ENCODE results near the gene NNMT.

The NNMT gene

DNA sequence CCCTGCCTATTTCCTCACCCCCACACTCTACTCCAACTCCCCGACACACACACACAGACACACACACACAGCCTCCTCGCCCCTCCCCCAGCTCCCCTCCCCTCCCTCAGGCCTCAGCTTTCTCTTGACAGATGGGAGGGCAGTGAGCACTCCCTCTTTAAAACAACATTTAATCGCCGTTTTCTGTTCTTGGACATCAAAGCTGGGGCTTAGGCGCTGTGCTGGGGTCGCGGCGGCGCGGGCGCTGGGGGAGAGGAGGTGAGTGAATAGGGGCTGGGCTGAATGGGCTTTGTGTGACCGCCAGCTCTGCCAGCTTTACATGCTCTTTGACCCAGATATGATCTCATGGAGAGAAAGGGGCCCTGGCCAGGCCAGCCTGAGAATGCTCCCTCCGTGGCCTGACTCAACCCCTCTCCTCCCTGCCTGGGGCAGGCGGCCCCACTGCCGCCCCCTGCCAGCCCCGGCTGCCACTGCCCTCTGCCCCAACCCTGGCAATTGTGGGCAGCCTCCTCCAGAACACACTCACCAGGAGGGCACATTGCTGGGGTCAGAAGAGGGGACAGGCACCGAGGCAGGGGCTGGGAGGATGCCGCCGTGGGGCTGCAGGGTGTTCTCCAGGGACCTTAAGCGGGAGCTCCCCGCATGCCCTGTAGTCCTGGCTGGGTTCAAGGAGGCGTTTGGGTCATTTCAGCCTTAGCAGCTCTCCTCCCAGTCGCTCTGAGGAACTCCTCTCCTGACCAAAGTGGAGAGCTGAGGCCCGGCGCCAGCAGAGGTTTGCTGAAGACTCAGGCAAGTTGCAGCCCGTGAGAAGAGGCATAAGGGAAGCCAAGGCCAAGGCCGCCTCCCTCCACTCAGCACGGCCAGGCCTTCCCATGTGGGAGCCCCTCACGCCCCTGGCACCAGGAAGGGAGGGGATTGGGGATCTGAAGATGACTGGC is 38.3 kb upstream of the NNMT start:
- Mint-ChIP-seq H3K4me3 (no peak overlapping the region), H3K27me3 (no peaks in the 10 kb centered on the region), H3K36me3 (ENCODE audit: insufficient read depth) (no peaks in the 10 kb centered on the region), H3K9me3 (no peaks in the 10 kb centered on the region), H3K27ac (ENCODE audit: low read depth) (no peak overlapping the region), H3K4me1 (peaks cover 5% of the 10 kb centered on the region)
- ATAC-seq (replicated peaks; ENCODE audit: extremely low read depth, poor library complexity, severe bottlenecking) (no peak), DNase-seq (ENCODE audit: low spot score in 2 of 2) (no peak)

DNA sequence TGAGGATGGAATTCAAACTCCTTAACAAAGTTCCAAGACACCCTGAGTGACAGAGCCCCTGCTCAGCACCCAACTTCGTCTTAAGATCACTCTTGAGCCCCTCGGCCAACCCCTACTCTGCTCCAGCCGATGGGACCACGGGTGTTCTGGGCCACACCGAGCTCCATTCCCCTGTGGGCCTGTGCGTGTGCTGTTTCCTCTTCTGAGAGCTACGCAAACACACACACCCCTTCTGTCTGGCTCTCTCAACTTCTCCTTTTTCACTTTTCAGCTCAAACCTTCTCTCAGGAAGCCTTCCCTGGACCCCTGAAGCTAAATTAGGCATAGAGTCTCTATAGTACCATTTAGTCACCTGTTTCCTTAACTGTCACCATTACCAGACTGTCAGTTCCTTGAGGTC is 37.5 kb upstream of the NNMT start:
- H3K27ac Mint-ChIP-seq (ENCODE audit: low read depth): peak overlapping the region; percentile 47
- ATAC-seq (replicated peaks; ENCODE audit: extremely low read depth, poor library complexity, severe bottlenecking): no peak
- H3K27me3 Mint-ChIP-seq: no peaks in the 10 kb centered on the region
- DNase-seq (ENCODE audit: low spot score in 2 of 2): no peak
- H3K4me3 Mint-ChIP-seq: no peak overlapping the region
- no peaks in the 10 kb centered on the region for H3K9me3 Mint-ChIP-seq
- H3K36me3 Mint-ChIP-seq (ENCODE audit: insufficient read depth): no peaks in the 10 kb centered on the region
- H3K4me1 Mint-ChIP-seq: peaks cover 5% of the 10 kb centered on the region

DNA sequence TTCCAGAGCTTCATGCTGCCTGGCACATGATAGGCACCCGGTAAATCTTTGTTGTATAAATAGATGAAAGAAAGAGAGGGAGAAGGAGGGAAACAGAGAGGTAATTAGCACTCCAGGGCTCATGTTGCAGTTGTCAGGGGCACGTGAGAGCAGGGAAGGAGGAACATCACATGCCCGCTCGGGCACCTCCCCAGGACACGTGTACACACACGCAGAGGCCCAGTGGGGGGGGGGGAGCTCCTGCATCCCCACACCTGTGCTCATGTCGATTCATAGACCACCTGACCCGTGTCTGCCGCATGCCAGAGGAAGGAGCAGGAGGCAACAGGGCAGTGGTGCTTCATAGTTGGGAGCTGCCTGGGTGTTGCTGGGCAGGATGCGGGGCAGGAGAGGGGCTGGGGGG is 37.1 kb upstream of the NNMT start:
- no peak for DNase-seq (ENCODE audit: low spot score in 2 of 2)

DNA sequence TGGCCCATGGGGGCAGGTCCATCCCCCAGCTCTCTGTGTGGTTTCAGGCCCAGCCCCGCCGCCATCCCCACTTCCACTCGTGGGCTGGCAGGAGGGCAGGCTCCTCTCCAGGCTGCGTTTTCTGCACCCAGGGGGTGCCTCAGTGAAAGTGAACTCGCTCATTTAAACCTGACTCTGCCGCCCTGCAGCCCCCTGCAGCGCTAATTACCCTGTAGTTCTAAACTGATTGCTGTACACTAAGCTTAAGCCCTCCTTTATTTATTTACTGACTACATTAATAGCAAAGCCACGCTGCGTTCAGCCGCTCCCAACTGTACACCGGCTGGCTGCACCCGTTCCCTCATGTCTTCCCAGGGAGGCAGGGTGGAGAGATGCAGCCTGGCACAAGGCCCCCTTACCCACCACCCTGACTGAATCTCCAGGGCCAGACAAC is 36.6 kb upstream of the NNMT start:
- Mint-ChIP-seq H3K27ac (ENCODE audit: low read depth) (no peak overlapping the region), H3K36me3 (ENCODE audit: insufficient read depth) (no peaks in the 10 kb centered on the region), H3K4me3 (no peak overlapping the region), H3K27me3 (no peaks in the 10 kb centered on the region), H3K4me1 (peaks cover 5% of the 10 kb centered on the region), H3K9me3 (no peaks in the 10 kb centered on the region)
- DNase-seq (ENCODE audit: low spot score in 2 of 2): no peak
- ATAC-seq (replicated peaks; ENCODE audit: extremely low read depth, poor library complexity, severe bottlenecking): no peak

More for the DNA sequence above, 37.1 kb upstream of the NNMT start:
- no peaks in the 10 kb centered on the region for H3K36me3 Mint-ChIP-seq (ENCODE audit: insufficient read depth)
- no peaks in the 10 kb centered on the region for H3K27me3 Mint-ChIP-seq
- no peak overlapping the region for H3K4me3 Mint-ChIP-seq
- no peaks in the 10 kb centered on the region for H3K9me3 Mint-ChIP-seq
- peak overlapping the region; percentile 47 for H3K27ac Mint-ChIP-seq (ENCODE audit: low read depth)
- ATAC-seq (replicated peaks; ENCODE audit: extremely low read depth, poor library complexity, severe bottlenecking): no peak
- peaks cover 5% of the 10 kb centered on the region for H3K4me1 Mint-ChIP-seq

DNA sequence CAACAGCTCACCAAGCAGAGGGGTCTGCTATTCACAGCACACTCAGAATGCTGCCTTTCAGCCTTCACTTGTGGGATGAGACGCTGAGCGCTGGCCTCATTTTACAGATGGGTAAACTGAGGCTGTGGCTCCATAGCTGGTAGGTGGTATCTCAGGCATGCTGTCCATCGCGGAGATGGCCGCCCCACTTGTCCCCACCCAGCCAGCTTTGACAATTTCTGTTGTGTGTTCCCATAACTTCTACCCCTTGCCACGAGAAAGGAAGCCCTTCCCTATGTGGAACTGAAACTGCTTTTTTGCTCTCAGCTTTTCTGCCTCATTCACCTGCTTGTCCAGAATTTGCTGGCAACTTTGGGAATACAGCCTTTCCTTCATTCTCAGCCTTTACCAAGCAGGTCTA is 36.1 kb upstream of the NNMT start:
- DNase-seq (ENCODE audit: low spot score in 2 of 2): no peak
- Mint-ChIP-seq H3K4me1 (peaks cover 5% of the 10 kb centered on the region), H3K4me3 (no peak overlapping the region), H3K27me3 (no peaks in the 10 kb centered on the region), H3K9me3 (no peaks in the 10 kb centered on the region), H3K36me3 (ENCODE audit: insufficient read depth) (no peaks in the 10 kb centered on the region), H3K27ac (ENCODE audit: low read depth) (no peak overlapping the region)
- no peak for ATAC-seq (replicated peaks; ENCODE audit: extremely low read depth, poor library complexity, severe bottlenecking)

DNA sequence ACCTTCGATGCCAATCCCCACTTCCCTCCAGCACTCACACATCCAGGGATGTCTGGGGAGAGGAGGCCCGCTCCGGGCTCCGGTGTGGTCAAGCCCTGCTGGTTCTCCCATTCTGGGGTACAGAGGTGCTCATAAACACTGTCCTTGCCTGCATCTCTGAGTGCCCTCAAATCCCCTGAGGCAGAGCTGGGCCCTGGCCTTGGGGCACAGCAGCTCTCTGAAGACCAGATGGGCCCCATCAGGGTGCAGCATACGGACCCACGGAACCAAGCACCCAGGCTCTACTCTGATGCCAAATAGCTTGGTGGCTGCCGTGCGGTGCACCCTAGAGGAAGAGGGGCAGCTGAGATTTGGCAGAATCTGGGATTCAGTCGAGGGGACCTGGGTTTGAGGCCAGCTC is 35.7 kb upstream of the NNMT start:
- Mint-ChIP-seq H3K9me3 (no peaks in the 10 kb centered on the region), H3K4me3 (no peak overlapping the region), H3K27me3 (no peaks in the 10 kb centered on the region), H3K36me3 (ENCODE audit: insufficient read depth) (no peaks in the 10 kb centered on the region), H3K27ac (ENCODE audit: low read depth) (no peak overlapping the region), H3K4me1 (peaks cover 5% of the 10 kb centered on the region)
- DNase-seq (ENCODE audit: low spot score in 2 of 2) (no peak), ATAC-seq (replicated peaks; ENCODE audit: extremely low read depth, poor library complexity, severe bottlenecking) (no peak)

DNA sequence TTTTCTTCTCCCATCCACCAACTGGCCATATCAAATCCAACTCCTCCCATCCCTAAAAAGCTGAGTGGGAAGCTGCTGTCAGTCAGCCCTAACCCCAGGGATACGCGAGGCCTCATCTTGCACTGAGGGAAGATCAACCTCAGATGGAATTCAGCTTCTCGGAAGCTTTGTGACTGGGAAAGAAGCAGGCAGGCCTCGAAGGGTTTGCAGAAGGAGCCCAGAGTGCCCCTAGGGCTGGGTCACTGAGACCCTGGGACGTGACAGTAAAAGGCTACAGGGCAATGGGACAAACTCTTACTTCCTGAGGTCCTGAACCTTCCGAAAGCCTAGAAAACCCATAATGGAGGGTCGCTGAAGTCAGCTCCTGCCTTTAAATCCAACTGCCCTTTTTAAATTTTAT is 34.4 kb upstream of the NNMT start:
- Mint-ChIP-seq H3K36me3 (ENCODE audit: insufficient read depth) (no peaks in the 10 kb centered on the region), H3K27ac (ENCODE audit: low read depth) (no peak overlapping the region), H3K4me1 (peaks cover 5% of the 10 kb centered on the region), H3K27me3 (no peaks in the 10 kb centered on the region), H3K4me3 (no peak overlapping the region), H3K9me3 (no peaks in the 10 kb centered on the region)
- DNase-seq (ENCODE audit: low spot score in 2 of 2): no peak
- ATAC-seq (replicated peaks; ENCODE audit: extremely low read depth, poor library complexity, severe bottlenecking): no peak

DNA sequence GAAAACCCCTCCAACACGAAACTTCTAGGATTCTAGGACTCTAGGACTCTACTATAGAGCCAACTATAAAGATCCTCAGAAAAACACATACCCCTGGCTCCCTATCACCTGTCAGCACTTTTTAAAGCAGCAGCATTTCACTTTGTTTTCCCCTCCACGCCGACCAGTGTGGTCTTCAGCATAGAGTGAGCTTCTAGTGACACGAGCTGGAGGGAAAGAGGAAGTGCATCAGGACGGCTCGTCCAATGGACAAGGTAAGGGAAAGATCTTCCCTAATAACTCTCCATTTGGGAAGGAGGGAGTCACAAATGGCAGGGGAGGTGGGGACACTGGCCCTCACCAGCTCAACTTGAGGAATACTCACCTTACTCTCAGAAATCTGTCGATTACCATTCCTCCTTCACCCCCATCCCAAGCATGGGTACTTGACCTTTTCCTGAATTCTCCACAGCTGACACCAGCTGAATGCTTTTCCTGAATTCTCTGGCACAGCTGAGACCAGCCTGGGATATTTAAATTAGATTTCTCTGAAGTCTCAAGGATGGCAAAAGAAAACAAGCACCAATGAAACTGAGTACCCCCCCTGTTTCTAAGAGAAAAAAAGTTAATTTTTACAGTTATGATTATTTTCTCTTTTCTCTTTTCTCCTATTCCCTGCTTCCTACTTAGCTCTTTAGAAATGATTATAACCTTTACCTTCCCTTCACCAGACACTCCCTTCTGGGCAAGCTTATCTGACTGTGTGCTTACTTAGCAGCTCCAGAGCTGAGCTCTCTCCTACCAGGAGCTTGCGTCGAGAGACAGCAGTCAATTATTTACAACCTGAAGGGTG is 33.3 kb upstream of the NNMT start:
- Mint-ChIP-seq H3K27ac (ENCODE audit: low read depth) (no peak overlapping the region), H3K27me3 (no peaks in the 10 kb centered on the region), H3K4me3 (no peak overlapping the region), H3K4me1 (peaks cover 5% of the 10 kb centered on the region), H3K36me3 (ENCODE audit: insufficient read depth) (no peaks in the 10 kb centered on the region), H3K9me3 (no peaks in the 10 kb centered on the region)
- DNase-seq (ENCODE audit: low spot score in 2 of 2) (no peak), ATAC-seq (replicated peaks; ENCODE audit: extremely low read depth, poor library complexity, severe bottlenecking) (no peak)

DNA sequence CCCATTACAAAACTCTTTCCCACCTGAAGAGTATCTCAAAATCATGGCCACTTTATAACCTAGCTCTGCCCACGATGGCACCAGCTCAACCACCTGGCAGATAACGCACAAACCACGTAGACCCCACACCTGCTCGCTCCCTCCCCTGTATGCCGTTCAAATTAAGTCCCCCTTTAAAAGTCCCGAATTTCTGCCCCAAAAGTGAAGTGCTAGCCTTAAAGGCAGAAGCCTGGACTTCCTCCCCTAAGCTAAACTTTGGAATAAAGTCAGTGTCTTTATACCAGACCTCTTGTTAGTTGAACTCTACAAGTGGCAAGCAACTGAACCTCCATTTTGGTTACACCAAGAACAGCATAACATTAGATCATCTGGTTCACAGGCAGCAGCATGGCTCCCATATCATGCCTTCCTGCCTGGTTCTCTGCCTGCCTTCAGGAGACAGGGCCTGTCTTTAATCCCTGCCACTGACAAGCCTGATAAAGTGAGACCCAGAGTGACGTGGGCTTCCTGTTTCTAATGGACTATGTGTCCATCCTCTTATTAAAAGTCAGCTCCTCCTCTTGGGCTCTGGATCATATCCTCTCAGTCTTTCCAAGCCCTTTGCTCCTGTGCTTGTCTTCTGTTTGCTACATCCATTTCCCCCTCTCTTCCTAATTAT is 32.6 kb upstream of the NNMT start:
- no peak overlapping the region for H3K4me3 Mint-ChIP-seq
- no peaks in the 10 kb centered on the region for H3K9me3 Mint-ChIP-seq
- H3K27ac Mint-ChIP-seq (ENCODE audit: low read depth): no peak overlapping the region
- no peaks in the 10 kb centered on the region for H3K36me3 Mint-ChIP-seq (ENCODE audit: insufficient read depth)
- DNase-seq (ENCODE audit: low spot score in 2 of 2): no peak
- H3K27me3 Mint-ChIP-seq: no peaks in the 10 kb centered on the region
- peaks cover 4% of the 10 kb centered on the region for H3K4me1 Mint-ChIP-seq
- no peak for ATAC-seq (replicated peaks; ENCODE audit: extremely low read depth, poor library complexity, severe bottlenecking)

DNA sequence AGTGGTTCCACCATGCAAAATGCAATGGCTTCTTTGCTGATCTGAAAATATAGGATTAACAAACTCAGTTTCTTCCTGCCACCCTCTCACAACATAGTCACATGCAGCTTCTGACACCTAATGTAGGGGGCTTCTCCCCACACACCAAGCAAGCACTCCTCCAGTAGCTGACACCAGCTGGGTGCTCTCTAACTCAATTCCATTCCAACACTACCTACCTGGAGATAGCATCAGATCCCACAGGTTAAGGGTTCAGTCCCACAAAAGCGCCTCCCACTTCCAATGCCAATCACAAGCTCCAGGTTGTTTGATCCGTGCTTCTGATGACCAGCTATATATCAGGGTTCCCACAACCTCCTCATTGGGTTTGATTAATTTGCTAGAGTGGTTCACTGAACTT is 31.8 kb upstream of the NNMT start:
- no peaks in the 10 kb centered on the region for H3K36me3 Mint-ChIP-seq (ENCODE audit: insufficient read depth)
- DNase-seq (ENCODE audit: low spot score in 2 of 2) (no peak), ATAC-seq (replicated peaks; ENCODE audit: extremely low read depth, poor library complexity, severe bottlenecking) (no peak)
- no peaks in the 10 kb centered on the region for H3K9me3 Mint-ChIP-seq
- H3K4me1 Mint-ChIP-seq: no peaks in the 10 kb centered on the region
- no peak overlapping the region for H3K27ac Mint-ChIP-seq (ENCODE audit: low read depth)
- peaks cover 6% of the 10 kb centered on the region for H3K27me3 Mint-ChIP-seq
- no peak overlapping the region for H3K4me3 Mint-ChIP-seq

DNA sequence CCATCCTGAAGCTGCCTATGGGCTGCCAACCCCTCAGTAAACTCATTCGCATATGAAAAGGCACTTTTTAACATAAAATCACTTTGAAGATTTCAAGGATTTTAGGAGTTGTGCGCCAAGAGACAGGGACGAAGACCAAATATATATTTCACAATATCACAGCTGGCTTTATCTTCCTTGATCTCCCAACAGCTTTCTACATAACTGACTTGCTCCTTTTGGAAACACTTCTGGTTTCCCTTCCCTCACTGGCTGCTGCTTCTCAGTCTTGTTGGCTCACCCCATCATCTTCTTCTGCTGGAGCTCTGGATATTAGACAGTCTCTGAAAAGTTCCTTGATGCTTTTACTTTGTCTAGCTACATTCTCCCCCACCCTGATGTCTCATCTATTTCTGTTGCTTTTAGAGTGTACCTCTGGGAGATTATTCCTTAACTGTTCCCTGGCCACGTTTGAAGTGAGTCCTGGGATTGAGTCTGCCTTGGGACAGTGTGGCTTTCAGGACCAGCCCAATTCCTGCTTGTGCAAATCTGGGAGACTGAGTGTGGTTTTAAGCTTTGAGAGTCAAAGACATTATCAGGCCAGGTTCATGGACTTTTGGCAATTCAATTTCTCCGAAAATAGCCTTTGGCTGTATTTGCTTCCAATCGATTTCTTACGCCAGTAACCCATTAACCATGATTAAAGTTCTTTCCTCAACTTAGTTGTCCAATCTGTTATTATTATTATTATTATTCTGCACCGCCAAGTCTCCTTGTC is 30.9 kb upstream of the NNMT start:
- no peak for DNase-seq (ENCODE audit: low spot score in 2 of 2)
- H3K36me3 Mint-ChIP-seq (ENCODE audit: insufficient read depth): no peaks in the 10 kb centered on the region
- no peaks in the 10 kb centered on the region for H3K4me1 Mint-ChIP-seq
- no peak overlapping the region for H3K27ac Mint-ChIP-seq (ENCODE audit: low read depth)
- H3K4me3 Mint-ChIP-seq: no peak overlapping the region
- H3K27me3 Mint-ChIP-seq: peaks cover 13% of the 10 kb centered on the region
- ATAC-seq (replicated peaks; ENCODE audit: extremely low read depth, poor library complexity, severe bottlenecking): no peak
- H3K9me3 Mint-ChIP-seq: no peaks in the 10 kb centered on the region

DNA sequence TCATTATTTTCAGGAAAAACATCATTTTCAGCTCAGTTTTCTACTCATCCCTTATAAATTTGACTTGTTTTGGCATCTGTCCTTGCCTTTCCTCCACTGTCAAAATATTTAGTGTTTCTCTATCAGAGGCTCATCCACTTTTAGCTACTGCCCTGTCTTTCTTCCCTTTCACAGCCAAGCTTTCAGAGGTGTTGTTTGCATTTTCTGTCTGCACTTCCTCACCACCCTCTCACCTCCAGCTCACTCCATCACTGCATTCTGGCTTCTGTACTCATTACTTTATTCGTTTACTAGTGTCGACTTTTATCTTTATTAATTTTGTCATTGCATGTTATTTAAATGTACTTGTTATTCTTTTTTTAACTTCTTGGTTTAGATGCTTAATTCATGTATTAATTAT is 26.7 kb upstream of the NNMT start:
- DNase-seq (ENCODE audit: low spot score in 2 of 2): no peak
- H3K4me3 Mint-ChIP-seq: no peak overlapping the region
- H3K9me3 Mint-ChIP-seq: no peaks in the 10 kb centered on the region
- H3K4me1 Mint-ChIP-seq: no peaks in the 10 kb centered on the region
- H3K27me3 Mint-ChIP-seq: peaks cover 52% of the 10 kb centered on the region
- no peak for ATAC-seq (replicated peaks; ENCODE audit: extremely low read depth, poor library complexity, severe bottlenecking)
- no peak overlapping the region for H3K27ac Mint-ChIP-seq (ENCODE audit: low read depth)
- no peaks in the 10 kb centered on the region for H3K36me3 Mint-ChIP-seq (ENCODE audit: insufficient read depth)
